Umbilical cord (tissue), 1 donor: Measurements from ENCODE around the gene IFNE. TPM values are rescaled to one million over a fixed set of nuclear protein-coding genes. Genes with fewer than 3 reads are reported as not detected.

Experiments used
- total RNA-seq: library from RNA; depleted of rRNA; stranded (reverse); fragments of >200 nt; gene quantifications from one replicate; pipeline ENCODE4 v1.2.3, GENCODE V29; 2014; ENCODE audit warnings: low replicate concordance; ENCODE audit not compliant: insufficient read depth

IFNE gene
- total RNA-seq, 1 donor from 2014 or later, result 11.1 TPM

Other genes starting within 250 kb of the IFNE start
- gene IFNA14, start 242.3 kb downstream of the IFNE start, total RNA-seq, result 3.1 TPM
- gene IFNA5, start 177.0 kb downstream of the IFNE start, total RNA-seq, result not detected
- 42.9 TPM for gene KLHL9, start 146.9 kb downstream of the IFNE start, total RNA-seq
- gene IFNA6, start 131.4 kb downstream of the IFNE start, total RNA-seq, result 0.72 TPM
- 8.2 TPM for gene IFNA13, start 114.3 kb downstream of the IFNE start, total RNA-seq
- gene IFNA2, start 96.9 kb downstream of the IFNE start, total RNA-seq, result 5.8 TPM
- gene IFNA8, start 73.2 kb downstream of the IFNE start, total RNA-seq, result 8.4 TPM
- gene IFNA1, start 41.9 kb downstream of the IFNE start, total RNA-seq, result not detected